AG04450 (cell line): ENCODE data around the gene CD164. TPM values are rescaled to one million over a fixed set of nuclear protein-coding genes. Genes with fewer than 3 reads are reported as not detected.

Source experiments
- CTCF ChIA-PET: fragments of 300-600, 350-600 bp; formaldehyde crosslinking; extraction: SDS; loops from one replicate; lab custom pipeline; 2022; ENCODE audit warnings: antibody characterized with exemption, inconsistent platforms; lab: Charles Lee
- POLR2A ChIA-PET: fragments of 350-600 bp; formaldehyde crosslinking; extraction: SDS; loops from one replicate; lab custom pipeline; 2021; ENCODE audit warnings: antibody characterized with exemption, inconsistent platforms; lab: Yijun Ruan, JAX
- DNase-seq: peaks from one replicate; pipeline ENCODE4 v3.0.0-alpha.2; 2011; ENCODE audit warnings: low read depth, low spot score
- H3K27ac ChIP-seq: one replicate; pipeline ENCODE4 v1.5.1; 2012; ENCODE audit warnings: low read depth, low read length, control low read depth
- H3K27me3 ChIP-seq: one replicate; pipeline ENCODE4 v1.6.0; 2012; ENCODE audit warnings: low read length; ENCODE audit not compliant: control insufficient read depth, insufficient read depth
- H3K4me3 ChIP-seq: 2 replicates; pipeline ENCODE4 v1.5.1; 2011; ENCODE audit warnings: mild to moderate bottlenecking, low read depth, low read length, control low read depth
- H3K9me3 ChIP-seq: 2 replicates; pipeline ENCODE4 v1.5.1; 2012; ENCODE audit warnings: low read length; ENCODE audit not compliant: control insufficient read depth, insufficient read depth
- polyA plus RNA-seq: library from polyadenylated mRNA; depleted of rRNA; stranded (reverse); fragments of >200 nt; gene quantifications from 2 replicates; pipeline ENCODE4 v1.2.3, GENCODE V29; 2011
- TF ChIP-seq, protein P1 (sequence below): IDR thresholded peaks from 2 replicates; pipeline ENCODE4 v1.5.1; 2011; ENCODE audit warnings: low read depth, low read length, control low read depth, inconsistent platforms

The CD164 gene
- polyA plus RNA-seq, 1 experiment, result 383 TPM

DNA sequence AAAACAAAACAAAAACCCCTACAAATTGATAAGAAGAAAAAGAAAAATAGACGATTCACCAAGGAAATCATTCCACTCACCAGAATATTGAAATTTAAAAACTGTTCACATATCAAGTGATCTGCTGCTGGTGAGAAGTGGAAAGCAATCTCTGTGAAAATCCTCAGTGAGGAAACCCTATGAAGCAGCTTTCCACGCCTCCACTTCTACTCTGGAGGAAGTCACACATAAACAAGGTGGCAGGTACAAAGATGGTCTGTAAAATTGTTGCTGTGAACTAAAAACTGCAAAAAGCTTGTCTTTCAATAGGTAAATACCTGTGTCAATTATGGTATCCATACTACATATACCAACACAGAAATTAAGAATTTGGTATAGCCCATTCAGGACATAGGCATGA, 18.5 kb downstream of the CD164 start:
- Histone ChIP-seq H3K27ac (no peak overlapping the region), H3K9me3 (no peaks in the 10 kb centered on the region), H3K27me3 (no peaks in the 10 kb centered on the region), H3K4me3 (no peak overlapping the region)
- POLR2A ChIA-PET, result no interaction called here
- DNase-seq, result no peak
- TF ChIP-seq, protein P1, sequence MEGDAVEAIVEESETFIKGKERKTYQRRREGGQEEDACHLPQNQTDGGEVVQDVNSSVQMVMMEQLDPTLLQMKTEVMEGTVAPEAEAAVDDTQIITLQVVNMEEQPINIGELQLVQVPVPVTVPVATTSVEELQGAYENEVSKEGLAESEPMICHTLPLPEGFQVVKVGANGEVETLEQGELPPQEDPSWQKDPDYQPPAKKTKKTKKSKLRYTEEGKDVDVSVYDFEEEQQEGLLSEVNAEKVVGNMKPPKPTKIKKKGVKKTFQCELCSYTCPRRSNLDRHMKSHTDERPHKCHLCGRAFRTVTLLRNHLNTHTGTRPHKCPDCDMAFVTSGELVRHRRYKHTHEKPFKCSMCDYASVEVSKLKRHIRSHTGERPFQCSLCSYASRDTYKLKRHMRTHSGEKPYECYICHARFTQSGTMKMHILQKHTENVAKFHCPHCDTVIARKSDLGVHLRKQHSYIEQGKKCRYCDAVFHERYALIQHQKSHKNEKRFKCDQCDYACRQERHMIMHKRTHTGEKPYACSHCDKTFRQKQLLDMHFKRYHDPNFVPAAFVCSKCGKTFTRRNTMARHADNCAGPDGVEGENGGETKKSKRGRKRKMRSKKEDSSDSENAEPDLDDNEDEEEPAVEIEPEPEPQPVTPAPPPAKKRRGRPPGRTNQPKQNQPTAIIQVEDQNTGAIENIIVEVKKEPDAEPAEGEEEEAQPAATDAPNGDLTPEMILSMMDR, result no peak
- CTCF ChIA-PET, result interaction anchor here (0.8 to 1.1 kb wide), 2 partner anchors 15 to 176 kb away, joined by 3 read pairs; no protein-coding TSS in a partner anchor

DNA sequence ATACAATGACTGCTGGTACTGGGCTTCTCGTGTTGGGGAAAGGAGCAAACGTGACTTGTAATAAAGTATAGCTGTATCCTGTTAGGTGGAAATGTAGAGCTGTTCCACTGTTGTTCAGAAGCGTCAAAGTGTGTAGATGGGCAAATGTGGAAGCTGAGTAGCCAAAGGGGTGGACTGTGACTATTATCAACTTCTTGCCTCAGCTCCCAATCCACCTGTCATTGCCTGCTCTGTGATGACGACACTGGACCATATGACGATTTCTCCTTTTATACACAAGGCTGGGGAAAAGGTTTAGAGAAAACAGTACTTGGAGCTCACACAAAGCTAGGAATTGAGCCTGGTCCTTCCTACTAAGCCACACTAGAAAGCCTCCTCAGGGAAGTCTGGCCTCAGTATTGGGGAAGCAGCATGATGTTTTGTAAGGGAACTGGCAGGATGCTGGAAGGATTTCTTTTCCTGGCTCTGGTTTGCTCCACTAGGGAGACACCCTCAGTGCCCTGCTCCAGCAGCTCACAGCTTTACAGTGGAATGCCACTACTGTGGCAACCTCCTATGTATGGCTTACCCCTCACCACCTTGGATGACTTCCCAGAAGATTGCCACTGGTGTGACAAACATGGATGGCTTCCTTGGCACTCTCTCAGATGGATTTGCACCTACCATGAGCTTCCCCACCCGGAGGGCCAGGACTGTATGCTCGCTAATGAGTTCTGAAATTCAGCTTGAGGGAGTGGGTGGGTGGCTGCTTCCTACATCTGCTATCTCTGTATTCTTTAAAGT, 20.0 kb downstream of the CD164 start:
- ChIA-PET CTCF (interaction anchor here (0.6 to 1.2 kb wide), 3 partner anchors 22 to 848 kb away, joined by 3 read pairs; no protein-coding TSS in a partner anchor), POLR2A (no interaction called here)
- no peak for DNase-seq
- H3K27ac ChIP-seq, result no peak overlapping the region
- H3K4me3 ChIP-seq, result no peak overlapping the region
- H3K9me3 ChIP-seq, result no peaks in the 10 kb centered on the region
- H3K27me3 ChIP-seq, result no peaks in the 10 kb centered on the region
- TF ChIP-seq, protein P1, result no peak

GRCh38 chr6:109360791-109361190, 21.5 kb downstream of the CD164 start:
- Histone ChIP-seq H3K27ac (no peak overlapping the region), H3K9me3 (no peaks in the 10 kb centered on the region), H3K4me3 (no peak overlapping the region), H3K27me3 (no peaks in the 10 kb centered on the region)
- no peak for DNase-seq
- TF ChIP-seq, protein P1, result no peak
- CTCF ChIA-PET, result no interaction called here
- POLR2A ChIA-PET, result no interaction called here

DNA sequence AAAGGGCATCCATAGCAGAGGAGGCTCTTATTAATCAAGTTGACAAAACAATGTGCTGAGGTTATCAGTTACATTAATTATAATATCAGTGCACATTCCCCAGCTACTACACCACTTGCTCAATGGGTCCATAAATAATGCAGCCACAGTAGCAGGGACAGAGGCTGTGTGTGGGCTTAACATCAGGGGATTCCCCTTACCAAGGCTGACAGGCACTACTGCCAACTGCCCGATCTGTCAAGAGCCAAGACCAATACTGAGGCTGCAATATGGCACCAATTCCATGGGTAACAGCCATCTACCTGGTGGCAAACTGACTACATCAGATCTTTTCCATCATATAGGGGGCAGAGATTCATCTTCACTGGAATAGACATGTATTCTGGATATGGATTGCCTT, 22.0 kb downstream of the CD164 start:
- Histone ChIP-seq H3K27ac (no peak overlapping the region), H3K4me3 (no peak overlapping the region), H3K27me3 (no peaks in the 10 kb centered on the region), H3K9me3 (no peaks in the 10 kb centered on the region)
- ChIA-PET CTCF (no interaction called here), POLR2A (no interaction called here)
- DNase-seq, result no peak
- TF ChIP-seq, protein P1, result no peak

DNA sequence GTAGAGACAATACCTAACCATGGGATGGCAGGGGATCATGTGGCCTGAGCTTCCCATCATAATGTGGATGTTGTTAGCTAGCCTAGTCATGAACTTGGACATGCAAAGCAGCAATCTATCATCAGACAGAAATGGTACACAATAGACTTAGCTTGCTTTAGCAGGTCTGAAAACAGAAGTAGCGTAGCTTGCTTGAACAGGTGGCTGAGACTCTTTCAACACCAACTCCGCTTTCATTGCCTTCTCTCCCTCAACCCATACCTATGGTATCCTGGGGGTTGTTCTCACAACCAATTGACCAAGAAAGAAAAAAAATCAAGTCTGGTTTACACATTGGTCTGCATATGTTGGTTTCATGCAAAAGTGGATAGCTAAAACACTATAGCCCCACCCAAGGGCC, 23.0 kb downstream of the CD164 start:
- TF ChIP-seq, protein P1, result no peak
- CTCF ChIA-PET, result interaction anchor here (0.6 kb wide), 1 partner anchor 34 kb away, joined by 3 read pairs; no protein-coding TSS in a partner anchor
- Histone ChIP-seq H3K9me3 (no peaks in the 10 kb centered on the region), H3K4me3 (no peak overlapping the region), H3K27ac (no peak overlapping the region), H3K27me3 (no peaks in the 10 kb centered on the region)
- DNase-seq, result no peak
- POLR2A ChIA-PET, result no interaction called here
